ENCODE results near the gene GABPB1.

Gene GABPB1

DNA sequence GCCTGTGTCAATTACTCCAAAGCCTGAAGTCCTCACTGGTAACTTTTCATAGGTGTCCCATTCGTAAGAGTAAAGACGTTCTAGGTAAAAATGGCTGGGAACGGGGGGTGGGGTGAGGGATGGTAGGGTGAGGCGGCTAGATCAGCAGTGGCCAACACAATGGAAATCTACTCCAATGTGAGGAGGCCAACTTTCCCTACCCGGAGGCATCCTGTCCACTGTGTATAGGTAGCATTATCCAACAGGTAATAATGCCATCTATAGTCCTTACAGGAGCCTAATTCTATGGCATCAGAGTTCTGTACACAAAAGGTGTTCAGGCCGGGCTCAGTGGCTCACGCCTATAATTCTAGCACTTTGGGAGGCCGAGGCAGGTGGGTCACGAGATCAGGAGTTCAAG is 118.6 kb downstream of the GABPB1 start:
- no peak for DNase-seq

DNA sequence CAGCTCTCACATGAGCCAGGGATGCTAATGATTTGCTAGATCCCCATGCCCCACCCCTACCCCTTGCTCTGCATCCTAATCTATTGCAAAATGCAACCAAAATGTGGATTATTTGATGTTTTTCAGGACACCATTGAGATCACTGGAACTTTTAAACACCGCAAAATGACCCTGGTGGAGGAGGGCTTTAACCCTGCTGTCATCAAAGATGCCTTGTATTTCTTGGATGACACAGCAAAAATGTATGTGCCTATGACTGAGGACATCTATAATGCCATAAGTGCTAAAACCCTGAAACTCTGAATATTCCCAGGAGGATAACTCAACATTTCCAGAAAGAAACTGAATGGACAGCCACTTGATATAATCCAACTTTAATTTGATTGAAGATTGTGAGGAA is 119.2 kb downstream of the GABPB1 start:
- no peak for DNase-seq

DNA sequence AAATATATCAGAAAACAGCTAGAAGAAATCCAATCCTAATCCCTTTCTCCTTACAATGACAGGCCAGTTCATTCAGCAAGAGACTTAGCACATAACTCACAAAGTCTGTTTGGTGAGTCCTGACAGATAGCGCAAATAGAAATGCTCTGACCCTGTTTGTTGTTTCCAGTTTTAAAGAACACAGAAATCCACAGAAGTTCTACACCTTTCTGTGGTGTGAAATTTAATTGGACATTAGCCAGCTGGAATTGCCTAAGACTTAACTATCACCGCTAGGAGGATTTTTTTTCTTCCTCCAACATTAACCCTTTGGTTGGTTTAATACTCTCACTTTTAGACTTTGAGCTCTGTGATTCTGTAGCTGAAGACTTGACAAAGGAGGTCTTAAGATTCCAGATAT is 120.2 kb downstream of the GABPB1 start:
- no peak for DNase-seq

- no peak for DNase-seq
These were observed 121.7 kb downstream of the GABPB1 start for GRCh38 chr15:50233192-50233736.

DNA sequence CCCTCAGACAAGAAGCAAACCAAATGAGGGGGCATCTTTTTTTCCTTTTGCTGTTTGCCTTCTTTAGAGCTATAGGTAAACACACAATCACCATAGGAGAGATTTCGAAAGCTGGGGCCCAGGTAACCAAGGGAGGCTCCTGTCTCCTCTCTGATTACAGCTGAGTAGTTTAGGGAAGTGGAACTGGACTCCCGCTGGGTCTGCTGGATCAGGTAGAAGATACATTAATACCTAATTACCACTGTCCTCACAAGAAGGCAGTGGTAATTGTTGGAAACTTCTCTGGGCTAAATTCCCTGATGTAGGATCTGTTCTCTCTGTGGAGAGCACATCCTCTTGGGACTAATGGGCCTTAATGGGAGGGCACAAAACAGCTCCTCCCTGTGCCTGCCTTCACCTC is 122.2 kb downstream of the GABPB1 start:
- DNase-seq, result no peak

DNA sequence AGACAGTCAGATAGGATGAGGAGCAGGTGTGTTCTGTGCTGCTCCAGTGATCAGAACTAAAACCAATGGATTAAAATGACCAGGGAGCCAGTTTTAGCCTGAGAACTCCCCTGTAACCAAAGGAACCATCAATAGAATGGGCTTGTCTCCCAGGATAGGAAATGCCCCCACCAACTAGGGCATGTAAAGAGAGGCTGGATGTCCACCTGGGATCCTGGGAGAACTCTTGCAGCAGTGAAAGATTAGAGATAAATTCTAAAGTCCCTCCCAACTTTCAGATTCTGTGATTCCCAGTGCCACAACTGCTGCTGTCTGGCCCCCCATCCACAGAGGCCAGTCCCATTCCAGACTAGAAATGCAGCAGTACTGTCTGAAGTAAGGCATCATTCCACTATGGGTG is 123.2 kb downstream of the GABPB1 start:
- no peak for DNase-seq

DNA sequence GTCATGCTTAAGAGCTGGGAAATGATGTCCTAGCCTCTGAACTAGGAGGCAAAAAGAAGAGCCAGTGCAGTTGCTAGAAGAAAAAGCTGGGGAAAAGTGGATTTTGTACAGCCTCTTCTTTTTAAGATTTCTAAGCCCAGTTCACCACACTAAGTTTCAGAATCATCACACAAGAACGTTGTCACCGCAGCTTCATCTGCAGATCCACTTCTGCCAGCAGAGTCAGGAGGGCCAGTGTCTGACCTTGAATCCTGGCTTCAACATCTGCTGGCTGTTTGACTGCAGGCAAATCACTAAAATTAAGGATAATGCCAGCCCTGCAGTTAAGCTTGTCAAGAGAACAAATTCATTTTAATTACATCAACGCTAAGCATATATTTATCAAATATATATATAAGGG is 125.7 kb downstream of the GABPB1 start:
- no peak for DNase-seq

DNA sequence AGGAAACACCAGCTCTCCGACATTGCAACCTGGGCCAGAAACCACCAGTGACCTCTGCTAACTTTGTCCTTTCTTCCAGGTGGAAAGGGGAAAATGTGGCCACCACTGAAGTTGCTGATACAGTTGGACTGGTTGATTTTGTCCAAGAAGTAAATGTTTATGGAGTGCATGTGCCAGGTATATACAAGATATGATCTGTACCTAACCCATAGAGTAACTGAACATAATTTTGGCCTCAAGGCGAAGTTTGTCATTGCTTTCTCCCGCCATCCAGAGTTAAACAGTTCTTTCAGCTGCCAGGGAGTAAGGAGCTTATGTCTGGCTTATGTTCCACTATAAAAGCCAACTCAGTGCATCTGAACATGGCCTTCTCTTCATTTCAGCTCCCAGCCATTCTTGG is 126.1 kb downstream of the GABPB1 start:
- DNase-seq, result no peak

GRCh38 chr15:50227076-50227475 is 127.9 kb downstream of the GABPB1 start:
- no peak for DNase-seq

- DNase-seq, result no peak
These were observed 129.1 kb downstream of the GABPB1 start for GRCh38 chr15:50225938-50226337.

All from activated effector memory CD4-positive, alpha-beta T cell treated with Interleukin-2 at 50 U/mL for 16 hours (primary cell).